Stimulated activated CD4-positive, alpha-beta T cell treated with anti-CD3 and anti-CD28 coated beads, Interleukin-1b, Interleukin-23, amount 100 ng/mL, for 24 hours (primary cell): ENCODE measurements around the gene WASF2.

ENCODE experiments used
- DNase-seq, 4 experiments: peaks; one replicate each; pipeline ENCODE4 v3.0.0-alpha.2; 2020; ENCODE audit warnings: low read depth in 4 of 4, low spot score in 1 of 4

WASF2 gene

DNA sequence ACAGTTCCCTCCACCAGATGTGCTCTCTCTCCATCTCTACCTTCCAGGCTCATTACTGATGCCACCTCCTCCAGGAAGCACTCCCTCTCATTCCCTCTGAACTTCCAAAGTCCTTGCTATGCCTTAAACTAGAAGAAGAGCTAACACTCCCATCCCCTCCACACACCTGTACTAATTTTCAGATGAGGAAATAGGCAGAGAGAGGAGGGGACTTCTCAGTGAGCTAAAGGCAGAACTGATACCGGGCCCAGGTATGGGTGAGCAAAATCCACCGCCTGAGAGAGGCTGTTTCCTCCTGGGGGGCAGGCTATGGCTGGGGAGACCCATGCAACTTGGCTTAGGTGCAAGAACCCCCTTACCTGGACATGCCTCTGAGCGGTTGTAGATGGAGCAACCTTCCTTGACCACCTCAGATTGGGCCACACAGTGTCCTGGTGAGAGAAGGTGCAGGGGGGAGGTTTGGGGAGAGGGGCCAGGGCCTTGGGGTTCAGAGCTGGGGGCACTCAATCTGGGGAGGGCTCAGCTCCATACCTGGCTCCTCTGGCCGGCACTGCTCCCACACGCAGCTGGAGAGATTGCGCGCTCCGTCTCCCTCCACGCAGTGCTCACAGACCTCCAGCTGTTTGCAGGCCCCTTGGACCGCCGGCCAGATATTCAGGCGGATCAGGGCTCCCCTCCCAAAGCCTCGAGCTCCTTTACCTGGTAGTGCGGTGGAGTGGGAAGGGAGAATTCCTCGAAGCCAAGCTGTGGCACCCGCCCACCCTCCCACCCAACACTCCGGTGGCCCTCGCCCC lies 107.8 kb downstream of the WASF2 start:
- DNase-seq: no peak

DNA sequence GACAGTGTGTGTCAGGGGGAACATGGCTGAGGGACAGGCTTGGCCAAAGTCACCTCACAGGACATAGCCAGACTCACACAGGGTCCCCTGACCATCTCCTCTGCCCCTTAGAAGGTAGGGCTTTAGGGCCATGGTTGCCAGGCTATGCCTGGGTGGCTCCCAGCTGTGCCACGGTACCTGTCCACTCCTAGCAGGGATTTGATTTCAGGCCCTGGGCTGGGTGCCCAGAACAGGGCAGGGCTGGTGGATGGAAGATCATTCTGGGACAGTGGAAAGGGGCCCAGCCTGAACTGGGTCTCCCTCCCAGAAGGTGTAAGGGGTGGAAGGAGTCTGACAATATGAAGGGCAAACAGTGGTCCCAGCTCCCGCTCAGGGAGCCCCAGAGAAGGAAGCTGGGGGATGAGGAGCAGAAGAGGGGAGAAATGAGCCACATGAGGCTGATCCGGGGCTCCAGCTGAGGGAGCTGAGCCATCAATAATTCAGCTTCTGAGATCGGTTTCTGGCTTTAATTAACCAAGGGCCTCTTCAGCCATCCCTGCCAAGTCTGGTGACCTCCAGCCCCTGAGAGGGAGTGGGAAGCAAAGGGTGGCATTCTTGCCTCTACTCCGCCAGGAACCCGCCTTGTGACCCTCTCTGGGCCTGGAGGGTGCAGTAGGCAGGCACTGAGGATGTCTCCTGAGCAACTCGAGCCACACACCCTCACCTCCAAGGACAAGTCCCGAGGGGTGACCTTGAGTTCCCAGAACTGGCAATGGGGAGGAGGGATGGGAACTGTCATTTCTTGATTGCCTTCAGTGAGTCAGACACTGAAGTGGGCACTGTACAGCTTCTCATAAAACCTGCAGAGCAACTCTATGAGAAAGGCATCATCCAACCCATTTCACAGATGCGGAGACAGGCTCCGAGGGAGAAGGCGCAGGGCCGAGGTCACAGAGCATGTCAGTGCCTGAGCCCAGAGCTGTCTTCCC lies 108.9 kb downstream of the WASF2 start:
- no peak for DNase-seq

- DNase-seq: no peak
These were observed 109.7 kb downstream of the WASF2 start for GRCh38 chr1:27380224-27380623.

- DNase-seq: no peak
These were observed 110.3 kb downstream of the WASF2 start for GRCh38 chr1:27379564-27380122.

GRCh38 chr1:27377760-27378495 lies 112.0 kb downstream of the WASF2 start:
- no peak for DNase-seq

DNA sequence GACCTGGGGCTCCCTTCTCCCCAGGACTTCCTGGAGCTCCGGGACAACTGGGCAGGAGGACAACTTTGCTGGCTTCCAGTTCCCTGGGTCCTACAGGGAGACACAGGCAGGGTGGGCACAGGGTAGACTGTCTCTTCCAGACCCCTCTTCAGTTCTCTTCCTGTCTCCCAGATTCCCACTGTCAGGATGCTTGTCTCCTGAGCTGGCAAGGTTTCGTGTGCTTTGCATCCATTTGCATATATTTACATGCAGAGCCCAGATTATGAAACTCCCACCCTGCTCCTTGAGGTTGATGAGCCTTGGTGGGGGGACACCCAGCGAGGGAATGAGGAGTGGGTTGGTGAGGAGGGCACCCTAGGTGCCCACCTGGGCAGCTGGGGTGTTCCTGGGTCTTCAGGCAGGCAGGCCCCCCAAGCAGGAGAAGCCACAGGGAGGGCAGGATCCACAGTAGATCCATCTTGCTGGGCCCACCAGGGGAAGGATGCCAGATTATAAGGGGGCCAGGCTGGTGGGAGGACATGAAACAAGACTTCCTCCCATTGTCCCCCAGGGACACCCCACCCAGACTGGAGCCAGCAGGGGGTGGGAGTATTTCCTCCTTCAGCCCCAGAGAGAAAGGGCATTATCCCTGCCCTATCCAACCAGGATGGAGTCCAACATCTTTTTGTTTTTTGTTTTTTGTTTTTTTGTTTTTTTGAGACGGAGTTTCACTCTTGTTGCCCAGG lies 115.4 kb downstream of the WASF2 start, which contains the start of gene FCN3:
Gene FCN3 (minus strand): TSS at position 463 of the 725 bp plus-strand sequence. CDS start 6 bp downstream, at position 457.
- DNase-seq: no peak

GRCh38 chr1:27372808-27373690 lies 116.9 kb downstream of the WASF2 start:
- DNase-seq: no peak

DNA sequence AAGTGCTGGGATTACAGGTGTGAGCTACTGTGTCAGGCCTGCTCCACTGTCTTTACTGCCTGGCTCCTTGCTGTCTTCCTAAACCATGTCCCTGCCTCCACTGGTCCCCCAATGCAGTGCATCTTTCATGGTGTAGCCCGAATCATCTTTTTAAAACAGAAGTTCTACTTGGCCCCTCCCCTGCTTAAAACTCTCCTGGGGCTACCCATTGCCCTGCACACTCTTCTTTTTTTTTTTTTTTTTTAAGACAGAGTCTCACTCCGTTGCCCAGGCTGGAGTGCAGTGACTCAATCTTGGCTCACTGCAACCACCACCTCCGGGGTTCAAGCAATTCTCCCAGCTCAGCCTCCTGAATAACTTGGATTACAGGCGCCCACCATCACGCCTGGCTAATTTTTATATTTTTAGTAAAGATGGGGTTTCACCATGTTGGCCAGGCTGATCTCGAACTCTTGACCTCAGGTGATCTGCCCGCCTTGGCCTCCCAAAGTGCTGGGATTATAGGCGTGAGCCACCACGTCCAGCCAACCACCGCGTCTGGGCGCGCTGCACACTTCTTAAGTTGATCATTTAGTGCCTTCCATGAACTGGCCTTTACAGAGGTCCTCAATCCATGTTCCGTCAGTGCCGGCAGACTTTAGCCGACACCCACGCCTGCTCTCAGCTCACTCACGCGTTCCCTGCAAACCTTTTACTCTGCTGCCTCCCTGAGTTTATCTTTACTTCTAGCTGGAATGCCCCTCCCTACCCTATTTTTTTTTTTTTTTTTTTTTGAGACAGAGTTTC lies 117.8 kb downstream of the WASF2 start:
- DNase-seq: no peak

GRCh38 chr1:27368869-27369582 lies 120.9 kb downstream of the WASF2 start:
- no peak for DNase-seq

- DNase-seq: no peak
These were observed 122.8 kb downstream of the WASF2 start for GRCh38 chr1:27367160-27367650.

GRCh38 chr1:27366411-27367159 lies 123.4 kb downstream of the WASF2 start, which contains the start of gene MAP3K6:
MAP3K6 (minus strand) TSS chr1:27366961; CDS start chr1:27366597, 364 bp downstream.
- peak in 1 of 4 experiments; percentile 57 for DNase-seq

- DNase-seq: peak in 3 of 4 experiments; percentile 52 to 80 (median 64)
These were observed 123.9 kb downstream of the WASF2 start for GRCh38 chr1:27366113-27366410.

DNA sequence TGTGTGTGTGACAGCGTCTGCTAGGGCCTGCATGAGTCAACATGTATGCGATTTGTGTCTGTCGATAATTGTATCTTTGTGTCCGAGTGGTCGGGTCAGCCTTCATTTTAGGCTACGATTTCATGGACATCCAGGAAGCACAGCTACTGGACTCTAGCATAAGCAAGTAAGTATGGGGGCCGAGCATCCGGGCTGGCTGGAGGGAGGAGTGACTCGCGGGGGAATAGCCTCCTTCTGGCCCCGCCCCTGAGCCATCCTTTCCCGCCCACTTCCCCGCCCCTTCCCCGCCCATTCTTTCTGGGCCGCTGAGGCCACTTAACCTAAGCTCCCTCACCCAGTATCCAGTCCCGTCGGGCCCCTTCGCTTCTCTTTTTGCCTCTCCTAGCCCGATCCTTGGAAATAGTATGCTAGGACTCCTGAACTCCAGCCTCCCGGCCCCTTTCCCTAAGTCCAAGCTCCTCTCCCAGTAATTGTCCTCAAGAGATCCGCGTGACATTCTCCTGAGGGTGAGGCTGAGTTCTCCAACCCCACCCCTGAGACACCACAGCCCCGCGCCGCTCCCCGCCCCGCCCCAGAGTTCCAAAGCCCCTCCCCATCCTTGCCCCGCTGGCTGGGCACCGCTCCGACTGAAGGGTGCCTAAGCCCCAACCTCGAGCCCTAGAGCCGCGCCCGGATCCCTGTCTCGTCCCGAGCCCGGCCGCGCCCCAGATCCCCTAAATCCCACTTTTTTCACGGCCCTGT lies 124.4 kb downstream of the WASF2 start:
- DNase-seq: peak in 3 of 4 experiments; percentile 65 to 71 (median 67)

DNA sequence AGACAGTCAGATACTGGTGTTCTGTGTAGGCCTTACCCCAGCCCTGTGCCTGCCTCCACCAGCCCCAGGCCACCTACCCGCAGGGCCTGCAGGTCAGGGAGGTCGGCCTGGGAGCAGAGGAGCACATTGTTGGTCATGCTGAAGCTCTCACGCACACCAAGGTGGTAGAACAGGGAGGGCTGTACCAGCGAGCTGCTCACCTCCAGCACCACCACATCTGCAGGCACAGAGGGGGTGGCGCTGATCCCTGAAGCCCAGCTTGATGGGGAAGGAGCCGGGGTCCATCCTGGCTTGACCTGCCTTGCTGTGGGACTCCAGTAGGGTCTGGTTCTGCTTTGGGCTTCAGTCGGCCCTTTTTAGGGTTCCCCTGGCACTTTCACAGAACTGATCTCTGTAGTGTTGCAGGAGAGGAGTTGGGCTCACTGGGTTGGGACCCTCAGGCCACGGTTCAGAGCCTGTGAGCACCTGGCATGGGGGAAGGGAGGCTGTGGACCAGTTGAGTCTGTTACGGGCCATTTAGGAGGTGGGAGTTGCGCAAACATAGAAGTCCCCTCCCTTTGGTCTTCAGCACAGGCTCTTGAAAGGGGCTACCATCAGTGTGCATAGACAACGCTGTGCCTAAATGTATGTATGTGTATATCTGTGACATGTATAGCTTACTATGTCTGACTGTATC lies 125.1 kb downstream of the WASF2 start:
- DNase-seq: no peak
